CD4-positive, alpha-beta T cell treated with Interleukin-4 for 4 hours (primary cell): ENCODE results near the gene NKD2.
"Not testable (repeated sequence)": the region's sequence is repeated elsewhere in the genome, so short reads cannot be mapped to it uniquely, and the experiment has no call there.

Experiments used
- DNase-seq: peaks from one replicate; pipeline ENCODE4 v3.0.0-alpha.2; 2020

NKD2 gene

GRCh38 chr5:1014781-1015221 lies 6.2 kb downstream of the NKD2 start:
- no peak for DNase-seq

- DNase-seq, result no peak
Observed at GRCh38 chr5:1015507-1015906, 6.9 kb downstream of the NKD2 start.

DNA sequence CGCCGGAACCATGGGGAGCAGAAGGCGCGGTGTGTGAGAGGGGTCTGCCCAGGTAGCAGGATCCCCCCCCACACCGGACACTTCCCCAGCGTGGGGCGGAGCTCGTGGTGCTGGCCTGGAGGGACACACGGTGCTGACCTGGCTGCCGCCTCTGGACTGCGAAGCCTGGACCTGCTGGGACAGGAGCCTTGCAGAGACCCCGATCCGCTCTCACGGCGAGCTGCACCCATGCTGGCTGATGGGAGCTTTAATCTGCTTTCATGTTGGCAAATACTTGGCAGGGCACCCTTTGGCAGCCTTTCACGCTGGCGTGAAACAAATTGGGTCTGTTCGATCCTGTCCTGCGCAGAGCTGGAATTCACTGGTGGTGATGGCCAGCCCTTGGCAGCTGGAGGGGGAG lies 7.4 kb downstream of the NKD2 start:
- DNase-seq, result no peak

- no peak for DNase-seq
Observed at GRCh38 chr5:1016476-1016875, 7.9 kb downstream of the NKD2 start.

GRCh38 chr5:1017056-1017455 lies 8.5 kb downstream of the NKD2 start:
- DNase-seq, result no peak

- DNase-seq, result no peak
Observed at GRCh38 chr5:1017691-1018455, 9.3 kb downstream of the NKD2 start.

DNA sequence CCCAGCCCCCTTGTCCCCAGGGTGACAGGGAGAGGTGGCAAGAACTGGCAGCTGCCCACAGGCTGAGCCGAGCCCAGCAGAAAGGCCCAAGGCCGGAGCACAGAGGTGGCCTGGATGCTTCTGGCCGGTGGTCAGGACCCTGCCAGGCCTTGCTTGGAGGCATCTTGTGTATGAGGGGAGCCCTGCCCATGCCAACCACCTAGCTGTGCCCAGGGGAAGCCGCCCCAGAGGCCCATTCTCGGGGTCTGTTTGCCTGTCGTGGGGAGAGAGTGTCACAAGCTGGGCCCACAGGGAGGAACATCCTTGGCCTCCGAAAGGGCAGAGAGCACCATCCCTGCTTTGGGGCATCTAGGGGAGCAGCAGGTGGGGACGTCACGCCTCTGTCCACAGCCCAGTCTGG lies 10.0 kb downstream of the NKD2 start:
- no peak for DNase-seq

- DNase-seq, result no peak
Observed at GRCh38 chr5:1019001-1019905, 10.7 kb downstream of the NKD2 start.

GRCh38 chr5:1020452-1020961 lies 11.9 kb downstream of the NKD2 start:
- DNase-seq, result no peak

DNA sequence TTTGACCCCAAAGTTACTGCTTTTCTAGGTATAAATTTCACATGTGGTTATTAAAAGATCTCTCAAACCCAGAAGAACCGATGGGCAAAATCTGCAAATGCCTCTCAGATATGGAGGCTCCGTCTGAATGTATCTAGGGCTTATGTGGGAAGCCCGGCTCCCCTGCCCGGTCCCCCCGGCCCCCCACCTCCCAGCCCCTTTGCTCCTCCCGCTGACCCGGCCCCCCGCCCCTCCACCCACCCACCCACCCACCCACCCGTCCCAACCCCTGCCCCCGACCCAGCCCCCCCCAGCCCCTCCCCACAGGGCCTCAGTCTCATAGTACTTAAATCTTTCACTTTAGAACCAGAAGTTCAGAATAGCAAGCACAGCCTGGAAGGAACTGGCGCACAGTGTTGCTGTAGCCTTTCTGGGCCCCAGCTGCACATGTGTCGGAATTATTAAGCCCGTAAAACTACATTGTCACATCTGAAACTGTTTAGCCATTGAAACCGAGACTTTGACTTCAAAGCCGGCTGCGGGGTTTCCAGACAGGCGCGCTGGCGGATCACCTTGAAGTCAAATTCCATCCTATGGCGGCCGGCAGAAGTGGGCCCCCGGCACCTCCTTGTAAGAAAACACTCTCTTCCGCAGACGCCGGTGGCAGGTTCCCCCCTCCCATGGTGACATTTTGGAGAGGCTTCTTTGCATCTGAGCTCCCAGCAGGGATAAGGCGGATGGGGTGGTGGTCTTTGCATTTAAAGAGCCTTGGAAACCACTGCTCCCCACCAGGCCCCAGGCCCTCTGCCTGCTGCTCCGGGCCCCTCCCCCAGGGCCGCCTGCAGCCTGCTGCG lies 12.8 kb downstream of the NKD2 start:
- no peak for DNase-seq

GRCh38 chr5:1021969-1022336 lies 13.4 kb downstream of the NKD2 start:
- DNase-seq, result not testable (repeated sequence)

- DNase-seq, result no peak
Observed at GRCh38 chr5:1026700-1027621, 18.4 kb downstream of the NKD2 start.

- no peak for DNase-seq
Observed at GRCh38 chr5:1027631-1028441, 19.2 kb downstream of the NKD2 start.

DNA sequence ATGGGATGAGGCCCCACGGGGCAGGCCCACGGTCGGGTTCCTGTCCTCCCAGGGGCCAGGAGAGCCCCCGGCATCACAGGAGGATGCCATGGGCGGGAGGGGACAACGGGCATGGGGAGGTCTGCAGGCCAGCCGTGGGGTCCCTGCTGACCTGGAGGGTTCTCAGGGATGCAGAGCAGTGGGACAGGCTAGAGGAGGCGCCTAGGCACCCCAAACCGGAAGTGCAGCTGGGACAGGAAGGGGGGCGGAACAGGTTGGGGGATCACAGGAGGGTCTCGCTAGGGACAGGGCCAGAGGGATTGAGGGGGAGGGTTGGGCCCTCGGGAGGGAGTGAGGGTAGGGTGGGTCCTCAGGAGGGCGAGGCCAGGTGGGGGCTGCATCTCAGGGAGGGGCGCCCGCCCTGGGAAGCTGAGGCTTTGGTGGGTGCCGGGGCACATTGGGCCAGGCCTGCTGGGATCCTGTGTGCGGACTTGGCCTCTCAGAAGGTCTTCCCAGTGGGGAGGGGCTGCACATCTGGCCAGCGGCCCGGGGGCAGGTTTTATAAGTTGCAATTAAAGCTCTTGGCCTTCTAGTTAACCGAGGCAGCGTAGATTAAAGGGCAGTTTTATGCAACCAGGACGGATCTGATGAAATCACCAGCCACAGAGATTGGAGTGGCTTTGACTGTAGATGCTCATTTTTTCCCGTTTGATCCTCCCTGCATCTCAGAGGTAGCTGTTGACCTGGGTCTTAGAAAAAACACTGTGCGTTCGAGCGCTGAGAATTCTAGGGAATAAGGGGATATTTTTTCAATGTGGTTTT lies 20.1 kb downstream of the NKD2 start:
- DNase-seq, result no peak

DNA sequence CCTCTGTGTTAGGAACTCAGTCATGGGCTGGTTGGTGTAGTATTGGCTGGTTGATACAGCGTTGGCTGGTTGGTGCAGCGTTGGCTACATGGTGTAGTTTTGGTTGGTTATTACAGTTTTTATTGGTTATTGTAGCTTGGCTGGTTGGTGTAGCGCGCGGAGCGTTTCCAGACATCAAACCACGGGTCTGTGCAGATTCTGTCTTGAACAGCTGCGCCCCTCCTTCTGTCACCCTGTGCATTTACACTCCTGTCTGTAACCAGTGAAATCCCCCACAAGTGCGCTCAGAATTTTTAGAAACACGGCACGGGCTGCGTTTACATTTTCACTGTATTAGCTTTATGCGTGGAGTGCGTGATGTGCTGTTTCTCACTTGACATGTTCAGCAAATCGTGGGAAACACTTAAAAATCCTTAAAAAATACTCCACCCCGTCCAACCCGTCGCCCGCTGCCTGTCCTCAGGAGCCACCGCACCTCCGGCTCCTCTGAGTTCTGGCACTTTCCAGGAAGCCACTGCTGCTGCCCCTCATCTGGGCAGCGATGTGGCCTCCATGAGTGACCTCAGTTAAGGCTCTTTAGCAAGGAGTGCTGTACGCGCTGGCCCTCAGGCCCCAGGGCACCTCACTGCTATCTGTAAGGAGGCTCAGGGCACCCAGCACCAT lies 20.8 kb downstream of the NKD2 start:
- DNase-seq, result no peak

- no peak for DNase-seq
Observed at GRCh38 chr5:1029945-1030625, 21.5 kb downstream of the NKD2 start.

- DNase-seq, result no peak
Observed at GRCh38 chr5:1030801-1031271, 22.2 kb downstream of the NKD2 start.

GRCh38 chr5:1031306-1031959 lies 22.8 kb downstream of the NKD2 start:
- no peak for DNase-seq
